WI38 (cell line): ENCODE data around the gene ZNF319.

ENCODE experiments used
- H3K4me3 ChIP-seq: 2 replicates; pipeline ENCODE4 v1.5.1; 2011; ENCODE audit warnings: low read depth, mild to moderate bottlenecking, control low read depth, low read length
- TF ChIP-seq, protein P1 (sequence below): IDR thresholded peaks from 2 replicates; pipeline ENCODE4 v1.5.1; 2012; ENCODE audit warnings: low read depth, mild to moderate bottlenecking, control low read depth, low read length

The ZNF319 gene

GRCh38 chr16:57949595-57950238 is 50.8 kb downstream of the ZNF319 start:
- H3K4me3 ChIP-seq: no peak overlapping the region
- TF ChIP-seq, protein P1, sequence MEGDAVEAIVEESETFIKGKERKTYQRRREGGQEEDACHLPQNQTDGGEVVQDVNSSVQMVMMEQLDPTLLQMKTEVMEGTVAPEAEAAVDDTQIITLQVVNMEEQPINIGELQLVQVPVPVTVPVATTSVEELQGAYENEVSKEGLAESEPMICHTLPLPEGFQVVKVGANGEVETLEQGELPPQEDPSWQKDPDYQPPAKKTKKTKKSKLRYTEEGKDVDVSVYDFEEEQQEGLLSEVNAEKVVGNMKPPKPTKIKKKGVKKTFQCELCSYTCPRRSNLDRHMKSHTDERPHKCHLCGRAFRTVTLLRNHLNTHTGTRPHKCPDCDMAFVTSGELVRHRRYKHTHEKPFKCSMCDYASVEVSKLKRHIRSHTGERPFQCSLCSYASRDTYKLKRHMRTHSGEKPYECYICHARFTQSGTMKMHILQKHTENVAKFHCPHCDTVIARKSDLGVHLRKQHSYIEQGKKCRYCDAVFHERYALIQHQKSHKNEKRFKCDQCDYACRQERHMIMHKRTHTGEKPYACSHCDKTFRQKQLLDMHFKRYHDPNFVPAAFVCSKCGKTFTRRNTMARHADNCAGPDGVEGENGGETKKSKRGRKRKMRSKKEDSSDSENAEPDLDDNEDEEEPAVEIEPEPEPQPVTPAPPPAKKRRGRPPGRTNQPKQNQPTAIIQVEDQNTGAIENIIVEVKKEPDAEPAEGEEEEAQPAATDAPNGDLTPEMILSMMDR: no peak

- TF ChIP-seq, protein P1: no peak
- H3K4me3 ChIP-seq: no peak overlapping the region
Measured at GRCh38 chr16:57949013-57949412, 51.5 kb downstream of the ZNF319 start.

DNA sequence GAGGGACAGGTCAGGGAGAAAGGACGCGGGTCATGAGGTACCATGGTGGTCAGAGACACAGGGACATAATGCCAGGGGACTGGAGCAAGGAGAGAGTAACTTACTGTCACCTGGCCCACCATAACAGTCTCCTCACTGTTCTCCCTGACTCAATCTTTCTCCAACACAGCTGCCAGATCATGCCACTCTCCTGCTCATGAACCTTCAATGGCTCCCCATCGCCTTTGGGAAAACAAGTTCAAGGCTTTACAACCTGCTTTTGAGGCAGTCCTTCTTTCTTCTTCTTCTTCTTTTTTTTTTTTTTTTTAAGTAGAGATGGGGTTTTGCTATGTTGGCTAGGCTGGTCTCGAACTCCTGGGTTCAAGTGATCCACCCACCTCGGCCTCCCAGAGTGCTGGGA is 52.4 kb downstream of the ZNF319 start:
- TF ChIP-seq, protein P1: no peak
- H3K4me3 ChIP-seq: no peak overlapping the region

GRCh38 chr16:57947261-57947660 is 53.2 kb downstream of the ZNF319 start:
- TF ChIP-seq, protein P1: no peak
- H3K4me3 ChIP-seq: no peak overlapping the region

DNA sequence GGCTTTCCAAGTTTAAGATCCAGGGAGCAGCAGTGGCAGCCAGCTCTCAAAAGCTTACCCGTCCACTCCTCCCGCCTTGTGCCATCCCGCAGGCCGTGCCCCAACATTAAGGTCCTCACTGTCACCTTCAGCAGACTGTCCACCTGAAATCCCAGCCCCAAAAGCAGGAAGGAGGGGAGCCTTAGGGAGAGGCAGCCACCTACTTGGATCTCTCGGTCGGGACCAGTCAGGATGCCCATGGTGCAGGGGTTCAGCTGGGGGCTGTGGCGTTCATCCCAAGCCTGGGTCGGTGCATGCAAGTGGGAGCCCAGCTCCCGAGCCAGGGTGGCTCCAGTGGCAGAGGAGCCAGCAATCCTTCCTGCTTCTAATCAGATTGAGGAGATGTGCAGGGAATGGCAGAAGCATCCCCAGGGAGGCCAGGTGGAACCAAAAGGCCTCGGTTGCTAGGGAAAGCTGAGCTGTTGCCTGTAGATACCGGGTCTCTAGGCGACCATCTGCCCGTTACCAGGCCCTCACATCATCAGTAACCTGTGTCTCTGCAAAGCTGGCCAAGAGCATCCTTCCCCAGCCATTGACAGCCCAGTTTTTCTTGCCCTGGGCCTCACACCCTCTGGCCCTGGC is 54.2 kb downstream of the ZNF319 start:
- H3K4me3 ChIP-seq: no peak overlapping the region
- TF ChIP-seq, protein P1: no peak; the same call in 1 of the 2 replicates

- no peak overlapping the region for H3K4me3 ChIP-seq
- TF ChIP-seq, protein P1: no peak
Measured at GRCh38 chr16:57945740-57946138, 54.7 kb downstream of the ZNF319 start.

- TF ChIP-seq, protein P1: no peak
- no peak overlapping the region for H3K4me3 ChIP-seq
Measured at GRCh38 chr16:57944970-57945739, 55.3 kb downstream of the ZNF319 start.
